GM21576 (cell line): ENCODE measurements around the gene DHCR24.

Experiments
- ATAC-seq: cut with Tn5 transposase; IDR thresholded peaks from one replicate; pipeline ENCODE4 v1.9.1; 2021; ENCODE audit warnings: mild to moderate bottlenecking, moderate library complexity; ENCODE audit not compliant: unreplicated experiment

DHCR24 gene

GRCh38 chr1:54819733-54820132 lies 67.3 kb downstream of the DHCR24 start:
- ATAC-seq, result no peak

DNA sequence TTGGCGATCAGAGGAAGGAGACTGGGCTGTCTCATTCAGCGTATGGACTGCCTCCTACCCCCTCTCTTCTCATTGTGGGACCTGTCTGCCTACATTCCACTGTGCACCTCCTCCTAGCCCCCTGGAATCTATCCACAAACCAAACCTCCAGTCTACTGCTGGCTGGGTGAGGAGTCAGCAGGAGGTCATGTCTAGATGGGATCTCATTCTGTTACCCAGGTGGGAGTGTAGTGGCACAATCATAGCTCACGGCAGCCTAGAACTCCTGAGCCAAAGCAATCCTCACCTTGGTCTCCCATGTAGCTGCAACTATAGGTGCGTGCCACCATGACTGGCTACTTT lies 67.8 kb downstream of the DHCR24 start:
- no peak for ATAC-seq

DNA sequence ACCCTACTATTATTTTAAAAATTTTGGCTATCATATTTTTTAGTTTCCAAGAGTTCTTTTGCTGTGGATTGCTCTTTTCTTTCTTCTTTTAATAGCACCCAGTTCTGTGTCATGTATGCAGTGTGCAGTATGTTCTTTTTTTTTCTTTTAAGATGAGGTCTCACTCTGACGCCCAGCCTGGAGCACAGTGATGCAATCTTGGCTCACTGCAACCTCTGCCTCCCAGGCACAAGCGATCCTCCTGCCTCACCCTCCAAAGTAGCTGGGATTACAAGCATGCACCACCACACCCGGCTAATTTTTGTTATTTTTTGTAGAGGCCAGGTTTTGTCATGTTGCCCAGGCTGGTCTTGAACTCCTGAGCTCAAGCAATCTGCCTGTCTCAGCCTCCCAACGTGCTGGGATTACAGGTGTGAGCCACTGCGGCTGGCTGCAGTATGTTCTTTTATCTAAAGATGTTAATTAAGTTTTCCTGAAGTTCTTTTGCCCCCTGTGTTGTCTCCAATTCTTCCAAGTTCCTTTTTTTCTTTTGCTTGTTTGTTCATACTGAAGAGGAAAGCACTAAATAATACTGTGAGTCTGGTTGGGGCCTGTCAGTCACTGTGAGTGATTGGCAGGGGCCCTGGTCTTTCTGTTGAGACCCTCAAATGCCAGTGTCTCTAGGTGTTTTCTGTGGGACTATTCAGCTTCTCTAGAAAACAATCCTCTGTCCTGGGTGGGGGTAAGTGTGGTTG lies 68.4 kb downstream of the DHCR24 start:
- no peak for ATAC-seq

DNA sequence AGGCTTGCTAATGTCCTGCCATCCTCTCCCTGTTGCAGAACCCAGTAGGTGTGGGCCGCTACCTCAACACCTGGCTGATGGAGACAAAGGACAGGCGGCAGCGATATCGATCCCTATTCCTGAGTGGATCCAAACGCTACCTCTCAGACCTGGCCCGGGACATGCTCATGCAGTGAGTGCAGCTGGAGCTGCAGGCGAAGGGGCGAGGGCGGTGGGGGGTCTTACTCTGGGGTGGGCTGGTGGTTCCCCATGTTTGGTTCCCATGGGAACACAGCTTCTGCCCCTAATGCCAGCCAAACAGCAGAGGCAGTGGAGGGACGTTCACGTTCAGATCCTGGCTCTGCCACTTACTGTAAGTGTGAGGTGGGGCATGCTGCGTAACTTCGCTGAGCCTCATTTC lies 70.0 kb downstream of the DHCR24 start:
- ATAC-seq, result no peak

- no peak for ATAC-seq
Observed at GRCh38 chr1:54816130-54816529, 70.9 kb downstream of the DHCR24 start.

DNA sequence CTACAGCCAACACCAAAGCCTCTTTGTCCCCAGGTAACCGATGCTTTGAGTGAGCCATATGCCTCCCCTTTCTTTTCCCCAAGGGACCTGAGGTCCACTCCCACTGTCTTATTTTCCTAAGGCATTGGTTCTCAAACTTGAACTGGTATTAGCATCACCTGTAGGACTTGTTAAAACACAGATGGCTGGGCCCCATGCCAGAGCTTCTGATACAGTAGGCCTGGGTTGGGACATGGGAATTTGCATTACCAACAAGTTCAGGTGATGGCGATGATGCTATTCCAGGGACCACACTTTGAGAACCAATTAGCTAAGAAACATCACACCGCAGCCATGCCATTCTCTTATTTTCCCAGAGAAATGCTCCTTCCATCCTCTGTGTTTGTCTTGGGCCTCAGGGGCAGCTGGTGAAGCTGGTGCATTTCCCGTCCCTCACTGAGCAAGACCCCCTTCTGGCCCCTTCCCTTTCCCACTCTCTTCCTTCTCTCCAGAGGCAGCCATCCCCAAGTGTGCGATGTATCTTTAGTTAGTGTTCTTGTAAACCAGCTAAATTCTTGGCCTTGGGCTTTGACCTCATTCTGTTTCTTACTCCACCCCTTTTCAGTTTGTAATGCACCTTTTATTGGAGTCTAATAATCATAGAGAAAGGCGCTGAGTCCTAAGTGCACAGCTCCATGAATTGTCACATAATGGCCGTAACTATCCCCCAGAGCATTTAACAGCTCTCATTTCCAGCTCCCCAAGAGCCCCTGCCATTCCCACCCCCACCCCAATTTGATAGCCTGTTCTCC lies 71.7 kb downstream of the DHCR24 start:
- no peak for ATAC-seq

GRCh38 chr1:54814571-54814970 lies 72.4 kb downstream of the DHCR24 start:
- no peak for ATAC-seq

- no peak for ATAC-seq
Observed at GRCh38 chr1:54814126-54814498, 72.9 kb downstream of the DHCR24 start.

DNA sequence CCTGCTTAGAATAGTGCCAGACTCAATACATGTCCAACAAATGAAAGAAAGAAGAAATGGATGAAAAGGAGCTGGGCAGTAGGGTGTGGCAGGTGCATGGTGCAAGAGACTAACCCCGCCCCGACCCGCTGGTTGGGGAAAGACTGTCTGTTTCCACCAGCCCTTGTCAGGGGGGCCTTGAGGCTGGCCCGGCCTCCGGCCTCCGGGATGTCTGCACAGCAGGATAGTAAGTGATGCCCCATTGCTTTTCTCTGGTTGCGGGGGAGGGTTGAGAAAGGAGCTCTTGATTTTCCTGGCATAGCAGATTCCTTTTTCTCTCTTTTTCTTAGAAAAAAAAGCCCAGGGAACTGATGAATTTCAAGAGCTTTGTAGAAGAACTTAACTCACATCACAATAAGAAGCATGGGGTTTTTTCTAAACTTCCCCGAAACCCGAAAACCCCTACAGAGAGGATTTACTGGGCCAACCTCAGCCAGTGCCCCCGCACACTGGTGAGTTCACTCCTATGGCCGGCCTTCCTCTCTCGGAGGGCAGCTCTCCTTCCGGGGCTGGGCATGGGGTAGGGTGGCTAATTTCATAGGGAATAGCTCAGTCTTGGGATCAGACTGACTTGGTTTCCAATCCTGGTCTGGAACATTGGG lies 73.4 kb downstream of the DHCR24 start:
- no peak for ATAC-seq

GRCh38 chr1:54812801-54813484 lies 74.1 kb downstream of the DHCR24 start:
- ATAC-seq, result no peak

- no peak for ATAC-seq
Observed at GRCh38 chr1:54811739-54812655, 75.0 kb downstream of the DHCR24 start.

DNA sequence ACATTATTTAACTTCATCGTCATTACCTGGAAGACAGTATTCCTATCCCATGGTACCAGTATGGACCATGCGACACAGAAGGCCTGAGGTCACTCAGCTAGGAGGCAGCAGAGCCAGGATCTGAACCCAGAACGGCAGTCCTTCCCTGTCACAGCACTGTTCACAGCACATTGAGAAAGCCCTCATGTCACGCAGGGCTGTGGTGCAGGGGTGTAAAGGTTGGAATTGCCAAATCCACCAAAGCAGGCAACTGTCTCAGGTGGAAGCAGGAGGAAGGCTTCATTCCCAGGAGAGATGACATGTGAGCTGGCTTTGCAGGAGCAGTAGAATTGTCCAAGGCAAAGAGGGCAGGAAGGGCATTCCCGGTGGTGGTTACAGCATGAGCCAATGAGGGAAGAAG lies 75.9 kb downstream of the DHCR24 start:
- no peak for ATAC-seq

- peak; percentile 59 for ATAC-seq
Observed at GRCh38 chr1:54810153-54810942, 76.6 kb downstream of the DHCR24 start.

DNA sequence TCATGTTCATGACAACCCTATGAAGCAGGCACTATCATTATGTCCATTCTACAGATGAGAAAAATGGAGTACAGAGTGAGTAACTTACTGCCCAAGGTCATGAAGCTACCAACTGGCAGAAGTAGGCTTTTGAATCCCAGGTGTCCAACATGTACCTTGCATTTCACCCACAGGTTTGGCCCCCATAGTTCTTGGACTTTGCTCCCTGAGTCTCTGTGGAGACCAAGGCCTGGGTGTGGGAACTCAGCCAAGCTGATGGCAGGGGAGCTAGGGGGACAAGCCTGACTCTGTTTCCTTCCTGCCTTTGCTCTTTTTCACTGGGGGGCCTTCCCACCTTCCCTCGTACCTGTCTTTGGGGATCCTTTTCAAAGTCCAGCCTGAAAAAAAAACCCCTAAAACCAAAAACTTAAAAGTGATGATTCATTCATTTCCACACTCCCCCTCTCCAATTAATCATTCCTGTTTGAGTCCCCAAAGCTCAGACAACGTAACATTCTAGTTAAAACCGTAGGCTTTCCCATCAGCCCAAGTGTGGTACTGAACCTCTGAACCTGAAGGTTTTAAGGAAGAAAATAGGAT lies 77.4 kb downstream of the DHCR24 start:
- ATAC-seq, result no peak

DNA sequence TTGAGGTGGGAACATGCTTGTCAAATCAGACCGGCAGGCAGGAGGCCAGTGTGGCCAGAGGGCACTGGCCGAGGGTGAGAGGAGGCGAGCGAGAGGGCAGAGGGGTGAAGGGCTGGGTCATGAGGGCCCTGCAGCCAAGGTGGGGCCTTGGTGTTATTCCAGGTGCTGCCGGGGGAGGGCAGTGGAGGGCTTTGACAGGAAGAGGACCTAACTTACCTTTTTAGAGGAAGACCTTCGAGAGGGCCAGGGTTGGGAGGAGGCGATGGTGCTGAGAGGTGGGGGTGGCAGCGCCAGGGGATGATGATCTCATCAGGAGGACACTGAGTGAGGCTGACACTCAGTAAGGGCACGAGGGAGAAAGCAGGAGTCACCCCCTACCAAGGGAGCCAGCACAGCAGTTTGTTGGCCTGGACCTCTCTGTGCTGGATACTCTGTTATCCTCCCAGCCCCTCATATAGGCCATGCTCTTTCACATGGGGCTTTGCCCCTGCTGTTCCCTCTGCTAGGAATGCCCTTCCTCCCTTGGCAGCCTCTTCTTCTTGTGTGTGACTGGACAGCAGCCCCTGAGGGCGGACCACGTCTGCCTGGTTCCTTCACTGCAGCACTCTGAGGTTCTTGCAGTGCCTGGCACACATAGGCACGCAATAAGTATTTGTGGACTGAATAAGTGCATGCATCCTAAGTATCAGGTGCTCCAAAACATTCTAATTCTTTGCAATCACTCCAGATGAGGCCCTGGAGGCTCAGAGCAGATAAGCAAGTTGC lies 78.4 kb downstream of the DHCR24 start:
- ATAC-seq, result no peak

DNA sequence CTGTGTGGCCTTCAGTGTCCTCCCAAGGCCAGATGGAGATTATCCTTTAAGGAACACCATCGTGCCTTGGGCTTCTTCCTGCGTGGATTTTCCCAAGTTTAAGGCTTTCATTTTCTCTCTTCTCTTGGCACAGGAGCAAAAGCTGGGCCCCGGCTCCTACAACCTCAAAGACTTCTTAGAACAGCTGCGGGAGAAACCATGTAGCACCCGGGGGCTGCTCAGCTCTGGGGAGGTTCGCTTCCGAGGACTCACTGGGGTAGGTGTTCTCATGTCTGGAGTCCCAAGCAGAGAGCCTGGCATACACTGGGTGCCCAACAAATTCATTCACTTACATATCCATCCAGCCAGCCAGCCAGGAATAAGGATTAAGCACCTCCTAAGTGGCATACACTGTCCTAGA lies 79.2 kb downstream of the DHCR24 start:
- ATAC-seq, result no peak

DNA sequence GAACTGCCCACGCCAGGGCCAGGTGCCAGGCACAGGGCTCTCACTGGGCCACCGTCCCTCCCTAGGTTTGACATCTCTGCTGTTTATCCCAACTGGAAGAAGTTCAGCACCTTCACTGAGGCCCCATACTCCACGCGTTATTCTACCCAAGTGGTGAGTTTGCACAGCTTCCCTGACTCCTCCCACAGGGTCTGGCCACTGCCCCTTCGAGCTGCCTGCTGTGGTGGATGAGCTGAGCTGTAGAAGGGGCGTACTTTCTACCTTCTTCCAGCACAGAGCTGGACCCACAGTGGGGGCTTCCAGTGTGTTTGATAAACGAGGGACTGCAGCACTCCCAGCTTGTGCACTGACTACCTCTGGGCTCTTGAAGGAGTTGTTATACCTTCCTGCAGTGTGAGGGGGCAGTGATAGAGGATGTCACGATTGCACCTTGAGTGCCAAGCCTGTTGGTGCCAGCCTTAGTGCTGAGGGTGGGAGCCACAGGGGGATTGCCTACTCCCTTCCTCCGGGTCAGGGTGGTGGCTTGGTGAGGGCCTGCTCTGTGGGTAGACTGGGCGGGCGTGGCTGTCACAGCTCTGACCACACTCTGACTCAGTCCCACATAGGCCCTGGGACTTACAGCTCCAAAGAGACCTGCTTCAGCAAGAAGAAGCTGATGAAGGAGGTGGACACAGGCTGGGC lies 79.9 kb downstream of the DHCR24 start:
- no peak for ATAC-seq

DNA sequence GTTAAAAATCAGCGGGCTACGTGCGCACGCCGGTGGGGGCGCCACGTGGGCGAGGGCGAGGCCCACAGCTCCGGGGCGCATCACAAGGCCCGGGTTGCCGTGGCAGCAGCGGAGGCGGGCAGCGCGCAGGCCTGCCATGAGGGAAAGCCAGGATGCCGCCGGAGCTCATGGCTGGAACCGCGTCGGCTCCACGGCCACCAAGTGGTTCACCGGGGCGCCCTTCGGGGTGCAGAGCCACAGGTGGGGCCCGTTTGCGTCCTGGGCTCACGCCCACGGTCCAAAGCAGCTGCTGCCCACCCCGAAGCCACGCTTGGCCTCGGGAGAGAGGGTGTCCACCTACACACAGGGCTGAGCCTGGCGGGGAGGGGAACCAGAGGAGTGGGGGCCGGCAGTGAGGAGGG lies 81.0 kb downstream of the DHCR24 start:
- no peak for ATAC-seq
